ENCODE results near the gene LRBA.

DNA sequence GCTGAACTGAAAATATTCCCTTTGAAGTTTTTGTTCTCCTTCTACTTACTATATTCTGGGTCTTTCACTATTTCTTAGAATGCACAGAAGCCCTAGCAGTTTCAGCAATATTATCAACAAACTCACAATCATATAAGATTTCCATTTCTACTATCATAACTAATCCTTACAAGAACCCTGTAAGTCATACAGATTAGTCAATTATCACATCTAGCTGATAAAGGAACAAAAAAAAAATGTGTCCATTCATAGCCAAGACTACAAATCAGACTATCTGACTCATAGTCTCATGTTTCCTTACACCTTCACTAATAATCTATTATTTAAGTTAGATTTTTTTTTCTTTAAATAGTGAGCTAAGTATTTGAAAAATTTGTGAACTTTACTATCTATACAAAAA, 72.5 kb downstream of the LRBA start:
- no peak for TF ChIP-seq TAF1 (IDR thresholded peaks at IDR 0.05; ENCODE audit: borderline replicate concordance, low read depth, low read length)
- no peak for TF ChIP-seq RFX5 (IDR thresholded peaks at IDR 0.05; ENCODE audit: low read length)
- TF ChIP-seq RAD21 (IDR thresholded peaks at IDR 0.05; ENCODE audit: low read length): no peak
- TF ChIP-seq, protein P1, sequence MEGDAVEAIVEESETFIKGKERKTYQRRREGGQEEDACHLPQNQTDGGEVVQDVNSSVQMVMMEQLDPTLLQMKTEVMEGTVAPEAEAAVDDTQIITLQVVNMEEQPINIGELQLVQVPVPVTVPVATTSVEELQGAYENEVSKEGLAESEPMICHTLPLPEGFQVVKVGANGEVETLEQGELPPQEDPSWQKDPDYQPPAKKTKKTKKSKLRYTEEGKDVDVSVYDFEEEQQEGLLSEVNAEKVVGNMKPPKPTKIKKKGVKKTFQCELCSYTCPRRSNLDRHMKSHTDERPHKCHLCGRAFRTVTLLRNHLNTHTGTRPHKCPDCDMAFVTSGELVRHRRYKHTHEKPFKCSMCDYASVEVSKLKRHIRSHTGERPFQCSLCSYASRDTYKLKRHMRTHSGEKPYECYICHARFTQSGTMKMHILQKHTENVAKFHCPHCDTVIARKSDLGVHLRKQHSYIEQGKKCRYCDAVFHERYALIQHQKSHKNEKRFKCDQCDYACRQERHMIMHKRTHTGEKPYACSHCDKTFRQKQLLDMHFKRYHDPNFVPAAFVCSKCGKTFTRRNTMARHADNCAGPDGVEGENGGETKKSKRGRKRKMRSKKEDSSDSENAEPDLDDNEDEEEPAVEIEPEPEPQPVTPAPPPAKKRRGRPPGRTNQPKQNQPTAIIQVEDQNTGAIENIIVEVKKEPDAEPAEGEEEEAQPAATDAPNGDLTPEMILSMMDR (IDR thresholded peaks at IDR 0.05): no peak

Data from SK-N-SH (cell line).